T-helper 2 cell treated with Interferon-gamma antibody and Interleukin-4, amounts not matched to agents 5 μg/mL and 100 μg/mL, for 36 hours (primary cell): ENCODE results near the gene CLEC11A.
"Not testable (repeated sequence)": the region's sequence is repeated elsewhere in the genome, so short reads cannot be mapped to it uniquely, and the experiment has no call there.

Experiments used
- DNase-seq: peaks from one replicate; pipeline ENCODE4 v3.0.0; 2021; ENCODE audit warnings: low spot score
- H3K27ac Mint-ChIP-seq: one replicate; pipeline ENCODE4 v1.8.0; 2021; ENCODE audit warnings: mild to moderate bottlenecking, mixed read lengths
- H3K27me3 Mint-ChIP-seq: one replicate; pipeline ENCODE4 v1.8.0; 2021; ENCODE audit warnings: low read depth, mixed read lengths
- H3K36me3 Mint-ChIP-seq: one replicate; pipeline ENCODE4 v1.8.0; 2021; ENCODE audit warnings: low read depth, mixed read lengths
- H3K4me1 Mint-ChIP-seq: one replicate; pipeline ENCODE4 v1.8.0; 2021; ENCODE audit warnings: low read depth, mixed read lengths
- H3K4me3 Mint-ChIP-seq: one replicate; pipeline ENCODE4 v1.8.0; 2022; ENCODE audit warnings: mild to moderate bottlenecking, moderate library complexity, mixed read lengths
- H3K9me3 Mint-ChIP-seq: one replicate; pipeline ENCODE4 v1.8.0; 2021; ENCODE audit warnings: mixed read lengths

Gene CLEC11A

GRCh38 chr19:50770888-50771287 is 47.7 kb downstream of the CLEC11A start:
- no peaks in the 10 kb centered on the region for H3K27me3 Mint-ChIP-seq
- no peak overlapping the region for H3K27ac Mint-ChIP-seq

GRCh38 chr19:50772476-50772875 is 49.3 kb downstream of the CLEC11A start:
- H3K27me3 Mint-ChIP-seq: peaks cover 8% of the 10 kb centered on the region
- DNase-seq: no peak
- peaks cover 5% of the 10 kb centered on the region for H3K4me1 Mint-ChIP-seq
- H3K27ac Mint-ChIP-seq: no peak overlapping the region
- H3K4me3 Mint-ChIP-seq: no peak overlapping the region
- H3K36me3 Mint-ChIP-seq: no peaks in the 10 kb centered on the region
- H3K9me3 Mint-ChIP-seq: no peaks in the 10 kb centered on the region

More at GRCh38 chr19:50770888-50771287, 47.7 kb downstream of the CLEC11A start:
- H3K9me3 Mint-ChIP-seq: no peaks in the 10 kb centered on the region
- DNase-seq: no peak
- peaks cover 5% of the 10 kb centered on the region for H3K4me1 Mint-ChIP-seq
- no peak overlapping the region for H3K4me3 Mint-ChIP-seq
- no peaks in the 10 kb centered on the region for H3K36me3 Mint-ChIP-seq

GRCh38 chr19:50772912-50773311 is 49.7 kb downstream of the CLEC11A start:
- peaks cover 12% of the 10 kb centered on the region for H3K27me3 Mint-ChIP-seq
- not testable (repeated sequence) for H3K27ac Mint-ChIP-seq, H3K36me3 Mint-ChIP-seq, H3K9me3 Mint-ChIP-seq, DNase-seq, H3K4me3 Mint-ChIP-seq, H3K4me1 Mint-ChIP-seq

GRCh38 chr19:50773454-50773853 is 50.3 kb downstream of the CLEC11A start:
- H3K9me3 Mint-ChIP-seq, H3K27ac Mint-ChIP-seq, H3K36me3 Mint-ChIP-seq, H3K4me3 Mint-ChIP-seq, H3K4me1 Mint-ChIP-seq, DNase-seq: not testable (repeated sequence)
- H3K27me3 Mint-ChIP-seq: peaks cover 17% of the 10 kb centered on the region
